Nephron progenitor cell (in vitro differentiated cells): Measurements from ENCODE around the gene SBF1.
A peak's percentile ranks its signal among the peaks of the same experiment; 100 is the strongest.

Experiments
- DNase-seq: peaks from one replicate; pipeline ENCODE4 v3.0.0; 2021
- H3K27ac Mint-ChIP-seq: 2 replicates; pipeline ENCODE4 v1.8.0; 2021; ENCODE audit warnings: mild to moderate bottlenecking, moderate library complexity, mixed read lengths
- H3K27me3 Mint-ChIP-seq: 2 replicates; pipeline ENCODE4 v1.8.0; 2021; ENCODE audit warnings: mild to moderate bottlenecking, low read depth, mixed read lengths; ENCODE audit not compliant: poor library complexity
- H3K36me3 Mint-ChIP-seq: 2 replicates; pipeline ENCODE4 v1.8.0; 2021; ENCODE audit warnings: low read depth, mixed read lengths
- H3K4me1 Mint-ChIP-seq: 2 replicates; pipeline ENCODE4 v1.8.0; 2021; ENCODE audit warnings: mixed read lengths
- H3K4me3 Mint-ChIP-seq: 2 replicates; pipeline ENCODE4 v1.8.0; 2021; ENCODE audit warnings: mild to moderate bottlenecking, moderate library complexity, mixed read lengths
- H3K9me3 Mint-ChIP-seq: 2 replicates; pipeline ENCODE4 v1.8.0; 2021; ENCODE audit warnings: mild to moderate bottlenecking, moderate library complexity, mixed read lengths
- CTCF ChIP-seq: fragments of 200-600 bp; sonication (generic); IDR thresholded peaks from 2 replicates; pipeline ENCODE4 v1.5.0; 2021; ENCODE audit warnings: antibody characterized with exemption

Gene SBF1

GRCh38 chr22:50441428-50441993 is 33.3 kb downstream of the SBF1 start:
- no peak overlapping the region for H3K27ac Mint-ChIP-seq
- no peaks in the 10 kb centered on the region for H3K36me3 Mint-ChIP-seq
- no peaks in the 10 kb centered on the region for H3K9me3 Mint-ChIP-seq
- no peak overlapping the region for H3K4me3 Mint-ChIP-seq
- no peaks in the 10 kb centered on the region for H3K27me3 Mint-ChIP-seq
- no peaks in the 10 kb centered on the region for H3K4me1 Mint-ChIP-seq
- TF ChIP-seq CTCF = no peak
- DNase-seq = no peak

GRCh38 chr22:50440544-50441249 is 34.1 kb downstream of the SBF1 start:
- H3K27ac Mint-ChIP-seq = no peak overlapping the region
- no peaks in the 10 kb centered on the region for H3K36me3 Mint-ChIP-seq
- DNase-seq = no peak
- H3K9me3 Mint-ChIP-seq = no peaks in the 10 kb centered on the region
- H3K4me3 Mint-ChIP-seq = no peak overlapping the region
- no peaks in the 10 kb centered on the region for H3K4me1 Mint-ChIP-seq
- TF ChIP-seq CTCF = no peak
- H3K27me3 Mint-ChIP-seq = no peaks in the 10 kb centered on the region

- TF ChIP-seq CTCF = no peak
- DNase-seq = no peak
- Mint-ChIP-seq H3K4me1 (no peaks in the 10 kb centered on the region), H3K9me3 (no peaks in the 10 kb centered on the region), H3K27ac (no peak overlapping the region), H3K36me3 (no peaks in the 10 kb centered on the region), H3K4me3 (no peak overlapping the region), H3K27me3 (no peaks in the 10 kb centered on the region)
These were observed 34.9 kb downstream of the SBF1 start for GRCh38 chr22:50439871-50440331.

GRCh38 chr22:50439314-50439870 is 35.4 kb downstream of the SBF1 start:
- no peak for DNase-seq
- H3K27ac Mint-ChIP-seq = no peak overlapping the region
- no peak overlapping the region for H3K4me3 Mint-ChIP-seq
- H3K36me3 Mint-ChIP-seq = no peaks in the 10 kb centered on the region
- no peaks in the 10 kb centered on the region for H3K27me3 Mint-ChIP-seq
- H3K4me1 Mint-ChIP-seq = no peaks in the 10 kb centered on the region
- no peak for TF ChIP-seq CTCF
- no peaks in the 10 kb centered on the region for H3K9me3 Mint-ChIP-seq

- H3K36me3 Mint-ChIP-seq = no peaks in the 10 kb centered on the region
- no peaks in the 10 kb centered on the region for H3K9me3 Mint-ChIP-seq
- no peak overlapping the region for H3K4me3 Mint-ChIP-seq
- DNase-seq = no peak
- no peak for TF ChIP-seq CTCF
- no peaks in the 10 kb centered on the region for H3K4me1 Mint-ChIP-seq
- no peaks in the 10 kb centered on the region for H3K27me3 Mint-ChIP-seq
- H3K27ac Mint-ChIP-seq = peak overlapping the region; percentile 66
These were observed 36.2 kb downstream of the SBF1 start for GRCh38 chr22:50438305-50439275.
